ENCODE results near the gene ZKSCAN3.
A peak's percentile ranks its signal among the peaks of the same experiment; 100 is the strongest.
"Not testable (repeated sequence)": the region's sequence is repeated elsewhere in the genome, so short reads cannot be mapped to it uniquely, and the experiment has no call there.

The ZKSCAN3 gene

DNA sequence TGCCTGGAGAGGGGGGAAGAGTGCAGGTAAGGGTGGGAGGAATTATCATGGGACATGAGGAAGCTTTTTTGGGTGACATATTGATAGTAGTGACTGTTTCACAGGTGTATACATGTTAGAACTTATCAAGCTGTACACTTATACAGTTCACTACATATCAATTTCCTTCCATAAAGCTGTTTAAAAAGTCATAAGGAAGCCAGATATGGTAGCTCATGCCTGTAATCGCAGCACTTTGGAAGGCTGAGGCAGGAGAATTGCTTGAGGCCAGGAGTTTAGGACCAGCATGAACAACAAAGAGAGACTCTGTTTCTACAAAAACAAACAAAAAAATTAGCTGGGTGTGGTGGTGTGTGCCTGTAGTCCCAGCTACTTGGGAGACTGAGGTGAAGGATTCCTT is 28.1 kb downstream of the ZKSCAN3 start:
- DNase-seq = no peak

- DNase-seq = no peak
Observed at GRCh38 chr6:28378644-28379043, 28.9 kb downstream of the ZKSCAN3 start.

DNA sequence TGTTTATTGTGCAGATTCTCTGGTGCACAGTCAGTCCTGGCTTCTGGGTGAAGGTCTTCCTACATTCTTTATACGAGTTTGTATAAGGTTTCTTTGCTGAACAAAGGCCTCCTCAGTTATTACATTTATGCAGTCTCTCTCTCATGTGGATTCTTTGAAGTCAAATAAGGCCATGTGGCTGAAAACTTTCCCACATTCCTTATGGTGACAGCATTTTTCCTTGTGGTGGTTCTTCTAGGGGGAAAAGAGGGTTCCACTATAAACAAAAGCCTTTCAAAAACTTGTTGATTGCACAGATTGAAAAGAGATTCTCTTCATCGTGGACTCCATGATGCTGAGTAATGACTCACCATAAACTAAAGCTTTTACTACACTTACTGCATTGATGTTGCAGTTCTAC is 30.6 kb downstream of the ZKSCAN3 start:
- DNase-seq = no peak

DNA sequence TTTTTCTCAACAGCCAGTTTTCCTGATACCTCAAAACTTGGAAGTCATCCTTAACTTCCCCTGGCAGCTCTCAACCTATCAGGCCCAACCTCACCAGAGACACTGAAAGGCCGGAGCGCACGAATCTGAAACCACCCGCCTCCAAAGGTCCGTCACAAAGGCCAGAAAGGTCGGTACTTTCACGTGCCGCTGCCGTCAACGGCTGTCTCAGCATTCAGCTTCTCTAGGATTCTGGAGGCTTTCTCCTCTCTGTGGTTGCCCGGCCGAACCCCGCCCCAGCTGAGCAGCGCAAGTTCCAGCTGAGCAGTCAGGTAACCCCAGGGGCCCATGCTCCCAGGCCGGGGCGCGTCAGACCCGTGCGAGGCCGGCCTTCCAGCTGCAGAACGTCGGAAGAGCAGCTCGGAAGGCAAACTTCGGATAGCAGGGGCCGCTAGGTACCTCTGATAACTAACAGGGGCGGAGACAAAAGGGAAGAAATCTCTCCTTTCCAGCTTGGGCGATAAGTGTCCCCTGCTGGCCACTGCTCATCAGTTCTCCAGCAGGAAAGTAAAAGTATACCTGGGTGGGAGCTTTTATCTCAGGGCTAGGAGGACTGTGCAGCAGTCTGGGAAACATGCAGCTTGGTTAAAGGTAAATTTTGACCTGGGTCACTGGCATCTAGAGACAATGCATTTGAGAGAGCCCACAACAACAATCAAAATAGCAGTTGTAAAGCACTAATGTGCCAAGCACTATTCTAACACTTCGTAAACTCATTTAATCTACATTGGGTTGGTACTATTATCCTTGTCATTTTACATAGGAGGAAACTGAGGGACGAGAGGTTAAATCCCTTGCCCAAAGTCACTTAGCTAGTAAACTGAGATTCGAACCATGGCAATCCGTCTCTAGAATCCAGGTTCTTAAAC is 33.7 kb downstream of the ZKSCAN3 start:
- DNase-seq = peak; percentile 96

- no peak for DNase-seq
Observed at GRCh38 chr6:28384143-28384533, 34.4 kb downstream of the ZKSCAN3 start.

- no peak for DNase-seq
Observed at GRCh38 chr6:28390688-28391087, 40.9 kb downstream of the ZKSCAN3 start.

GRCh38 chr6:28393912-28394662 is 44.3 kb downstream of the ZKSCAN3 start:
- DNase-seq = peak; percentile 27

GRCh38 chr6:28395918-28396317 is 46.2 kb downstream of the ZKSCAN3 start:
- DNase-seq = no peak

- peak; percentile 82 for DNase-seq
Observed at GRCh38 chr6:28399350-28400121, 49.8 kb downstream of the ZKSCAN3 start, which contains the start of gene ZSCAN12. TSS of gene ZSCAN12 (minus strand) at chr6:28399747. CDS start at chr6:28398405, 1,342 bp downstream.

DNA sequence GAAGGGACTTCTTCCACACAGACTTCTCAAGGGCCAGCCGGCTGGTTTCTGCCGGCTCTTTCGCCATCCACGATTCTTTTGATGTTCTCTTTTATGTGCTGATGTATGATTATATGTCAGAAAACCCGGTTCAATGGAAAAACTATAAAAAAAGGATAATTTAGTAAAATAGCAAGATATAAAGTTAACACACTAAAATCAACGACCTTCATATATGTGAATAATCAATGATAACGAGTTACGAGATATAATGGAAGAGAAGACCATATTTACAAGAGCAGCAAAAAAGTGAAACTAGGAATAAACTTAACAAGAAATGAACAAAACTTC is 50.3 kb downstream of the ZKSCAN3 start:
- DNase-seq = no peak

DNA sequence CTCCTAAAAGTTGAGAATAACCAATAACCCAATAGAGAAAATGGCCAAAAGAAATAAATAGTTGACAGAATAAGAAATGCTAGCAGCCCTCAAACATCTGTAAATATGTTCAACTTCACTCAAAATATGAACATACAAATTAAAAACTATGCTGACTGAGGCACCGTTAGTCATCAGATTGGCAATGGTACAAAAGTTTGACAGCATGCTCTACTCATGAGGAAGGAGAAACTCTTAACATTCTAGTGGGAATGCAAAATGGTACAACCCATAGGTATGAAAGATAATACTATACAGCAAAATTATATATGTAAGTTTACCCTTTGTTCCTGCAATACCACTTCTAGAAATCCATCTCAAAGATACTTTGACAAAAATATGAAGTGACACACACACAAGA is 51.4 kb downstream of the ZKSCAN3 start:
- no peak for DNase-seq

DNA sequence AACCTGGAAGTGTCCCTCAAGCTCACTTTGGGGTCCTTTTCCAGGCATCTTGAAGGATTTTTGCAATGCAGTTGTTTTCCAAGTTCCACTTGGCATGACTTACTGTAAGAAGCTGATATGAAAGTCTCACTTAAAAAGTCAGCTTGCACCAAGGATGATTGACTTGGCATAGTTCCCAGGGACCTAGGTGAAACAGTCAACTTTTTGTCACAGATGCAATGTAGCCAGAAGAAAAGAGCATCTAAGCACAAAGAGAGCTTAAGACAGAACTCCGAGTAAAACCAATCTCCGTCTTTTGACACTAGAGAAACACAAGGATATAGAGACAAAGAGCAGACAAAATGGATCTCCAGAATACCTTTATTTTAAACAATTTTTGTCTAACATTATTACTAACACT is 52.5 kb downstream of the ZKSCAN3 start:
- peak; percentile 4 for DNase-seq

- DNase-seq = not testable (repeated sequence)
Observed at GRCh38 chr6:28403923-28404322, 54.2 kb downstream of the ZKSCAN3 start.

- no peak for DNase-seq
Observed at GRCh38 chr6:28407401-28407800, 57.7 kb downstream of the ZKSCAN3 start.

DNA sequence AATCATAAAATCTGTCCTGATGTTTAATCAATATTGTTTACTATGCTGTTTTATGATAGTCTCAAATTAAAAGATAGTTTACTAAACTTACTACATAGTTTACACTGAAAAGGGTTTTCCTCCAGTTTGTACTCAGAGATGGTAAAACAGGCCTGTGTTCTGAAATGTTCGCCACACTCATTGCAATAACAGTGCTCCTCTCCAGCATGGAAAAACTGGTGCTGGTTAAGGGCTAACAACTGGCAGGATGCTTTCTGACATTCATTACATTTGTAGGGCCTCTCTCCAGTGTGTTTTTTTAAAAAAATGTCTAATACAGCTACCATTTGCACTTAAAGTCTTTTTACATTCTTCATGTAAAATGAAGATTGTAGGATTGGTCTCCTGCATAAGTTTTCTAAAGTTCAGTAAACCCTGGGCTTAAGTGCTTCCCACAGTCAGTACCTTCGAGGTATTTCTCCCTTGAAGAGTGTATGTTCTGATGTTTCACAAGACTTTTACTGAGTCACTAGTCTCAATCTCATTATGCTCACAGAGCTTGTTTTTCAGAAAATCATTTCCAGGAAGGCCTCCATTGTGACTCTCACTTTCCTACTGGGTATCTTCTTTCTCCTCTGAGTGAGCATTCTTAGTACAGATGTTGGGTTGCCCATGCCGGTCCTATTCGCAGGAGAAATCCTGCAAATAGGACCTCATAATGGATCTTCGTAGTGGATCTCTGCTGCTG is 58.5 kb downstream of the ZKSCAN3 start:
- DNase-seq = no peak

- no peak for DNase-seq
Observed at GRCh38 chr6:28410767-28411166, 61.0 kb downstream of the ZKSCAN3 start.

DNA sequence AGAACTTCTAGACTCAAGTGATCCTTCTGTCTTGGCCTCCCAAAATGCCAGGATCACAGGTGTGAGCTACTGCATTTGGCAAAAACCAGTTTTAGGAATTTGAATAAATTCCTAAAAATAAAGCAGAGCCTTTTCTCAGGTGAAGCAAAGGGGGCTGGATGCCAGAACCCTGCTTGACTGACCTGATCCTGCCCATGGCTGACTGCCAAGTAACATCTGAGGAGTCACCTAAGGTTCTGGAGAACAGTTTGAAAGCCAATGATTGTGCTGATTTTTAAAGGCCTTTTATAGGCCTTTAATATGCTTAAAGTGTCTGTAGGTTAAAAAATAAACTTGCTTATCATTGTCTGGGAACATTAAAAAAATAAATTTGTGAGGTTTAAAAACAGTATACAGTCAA is 63.9 kb downstream of the ZKSCAN3 start:
- no peak for DNase-seq

All from DMS53 (cell line).